Measurements from ENCODE around the gene NTF4. TPM values are rescaled to one million over a fixed set of nuclear protein-coding genes. Genes with fewer than 3 reads are reported as not detected.

Gene NTF4
- total RNA-seq, 1 experiment from 2014 or later, result not detected

- no peak for DNase-seq (ENCODE audit: low spot score)
Measured at GRCh38 chr19:49091391-49092038, 26.9 kb upstream of the NTF4 start.

DNA sequence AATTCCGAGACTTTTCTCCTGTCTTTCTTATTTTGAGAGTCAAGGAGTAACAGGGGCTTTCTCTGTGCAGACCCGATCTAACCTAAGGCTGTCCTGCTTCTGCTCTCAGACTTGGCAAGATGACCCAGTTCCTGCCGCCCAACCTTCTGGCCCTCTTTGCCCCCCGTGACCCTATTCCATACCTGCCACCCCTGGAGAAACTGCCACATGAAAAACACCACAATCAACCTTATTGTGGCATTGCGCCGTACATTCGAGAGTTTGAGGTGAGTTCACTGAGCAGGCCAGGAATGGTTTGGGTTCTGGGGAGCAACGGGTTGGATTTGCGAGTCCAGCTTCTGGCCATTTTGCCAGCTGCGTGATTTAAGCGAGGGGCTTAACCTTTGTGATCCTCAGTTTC is 21.7 kb upstream of the NTF4 start:
- DNase-seq (ENCODE audit: low spot score), result no peak

DNA sequence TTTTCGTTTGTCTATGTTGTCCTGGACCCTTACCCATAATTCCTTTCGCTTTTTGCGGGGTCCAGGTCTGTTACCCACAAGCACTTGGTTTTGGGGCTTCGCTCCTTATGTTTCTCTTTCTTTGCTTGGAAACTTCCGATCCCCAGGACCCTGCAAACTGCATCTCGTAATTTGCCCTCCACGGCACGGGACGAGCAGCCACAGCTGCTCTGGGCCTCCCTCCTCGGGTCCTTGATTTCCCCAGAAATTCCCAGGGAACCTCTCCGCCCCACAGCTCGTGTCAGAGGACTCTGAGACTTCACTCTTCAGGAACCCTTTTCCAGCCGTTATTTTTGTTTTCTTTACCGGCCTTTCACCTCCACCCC is 21.2 kb upstream of the NTF4 start:
- DNase-seq (ENCODE audit: low spot score), result no peak

DNA sequence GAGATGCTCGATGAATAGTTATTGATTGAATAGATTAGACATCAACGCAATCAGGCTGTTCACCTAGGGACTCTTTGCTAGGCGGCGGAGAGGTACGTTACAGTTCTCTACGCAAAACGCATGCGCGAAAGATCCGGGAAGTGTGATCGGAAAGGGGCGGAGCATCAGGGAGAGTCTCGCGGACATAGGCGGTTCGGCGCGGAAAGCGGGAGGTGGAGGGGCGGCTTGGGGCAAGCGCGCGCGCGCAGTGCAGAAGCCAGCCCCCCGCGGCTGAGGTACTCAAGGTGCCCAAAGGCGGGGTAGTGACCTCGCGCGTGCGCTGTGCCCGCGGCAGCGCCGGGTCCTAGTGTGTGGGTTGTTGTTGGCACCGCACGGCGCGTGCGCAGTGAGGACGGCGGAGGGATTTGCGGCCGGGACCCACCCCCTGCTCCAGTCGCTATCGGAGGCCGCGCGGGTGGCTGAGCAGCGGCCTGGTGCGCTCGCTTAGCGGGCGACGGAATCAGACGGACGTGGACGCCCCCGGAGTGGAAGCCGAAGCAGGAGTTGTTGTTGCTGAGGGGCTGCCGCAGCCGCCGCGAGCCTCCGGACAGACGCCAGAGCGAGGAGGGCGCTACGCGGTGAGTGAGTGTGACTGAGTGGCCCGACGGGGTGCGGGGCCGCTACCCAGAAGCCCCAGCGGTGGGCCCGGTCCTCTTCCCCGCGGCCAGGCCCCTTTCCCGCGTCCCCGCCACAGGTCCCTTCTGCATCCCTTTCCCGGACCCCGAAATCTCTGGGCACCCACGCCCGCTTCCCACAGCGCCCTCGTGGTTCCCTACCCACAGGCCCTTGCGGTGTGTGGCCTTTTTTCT is 20.6 kb upstream of the NTF4 start, which contains the start of gene SNRNP70:
SNRNP70 (plus strand) TSS at position 432 of the 848 bp plus-strand sequence. CDS start 964 bp downstream, outside the sequence.
- peak; percentile 92 for DNase-seq (ENCODE audit: low spot score)

- DNase-seq (ENCODE audit: low spot score), result no peak
Measured at GRCh38 chr19:49084206-49085019, 19.8 kb upstream of the NTF4 start.

DNA sequence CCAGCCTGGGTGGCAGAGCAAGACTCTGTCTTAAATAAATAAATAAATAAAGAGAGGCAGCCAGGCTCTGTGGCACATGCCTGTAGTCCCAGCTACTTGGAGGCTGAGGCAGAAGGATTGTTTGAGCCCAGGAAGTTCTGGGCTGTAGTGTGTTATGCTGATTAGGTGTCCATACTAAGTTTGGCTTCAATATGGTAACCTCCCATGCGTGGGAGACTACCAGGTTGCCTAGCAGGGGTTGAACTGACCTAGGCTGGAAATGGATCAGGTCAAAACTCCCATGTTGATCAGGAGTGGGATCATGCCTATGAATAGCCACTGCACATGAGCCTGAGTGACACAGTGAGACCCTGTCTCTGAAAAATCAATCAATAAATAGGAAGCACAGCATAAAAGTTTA is 16.7 kb upstream of the NTF4 start:
- DNase-seq (ENCODE audit: low spot score), result no peak

DNA sequence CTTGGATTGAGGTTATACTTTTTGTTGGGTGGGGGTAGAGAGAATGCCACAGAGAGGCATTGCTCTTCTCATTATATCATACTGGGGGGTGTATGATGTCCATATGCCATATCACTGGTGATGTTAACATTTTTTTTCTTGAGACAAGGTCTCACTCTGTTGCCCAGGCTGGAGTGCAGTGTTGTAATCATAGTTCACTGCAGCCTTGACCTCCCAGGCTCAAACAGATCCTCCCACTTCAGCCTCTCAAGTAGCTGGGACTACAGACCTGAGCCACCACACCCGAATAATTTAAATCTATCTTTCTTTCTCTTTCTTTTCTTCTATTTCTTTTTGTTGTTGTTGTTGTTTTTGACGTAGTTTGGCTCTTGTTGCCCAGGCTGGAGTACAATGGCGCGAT is 15.8 kb upstream of the NTF4 start:
- DNase-seq (ENCODE audit: low spot score), result no peak

- peak; percentile 33 for DNase-seq (ENCODE audit: low spot score)
Measured at GRCh38 chr19:49074869-49075268, 10.3 kb upstream of the NTF4 start.

DNA sequence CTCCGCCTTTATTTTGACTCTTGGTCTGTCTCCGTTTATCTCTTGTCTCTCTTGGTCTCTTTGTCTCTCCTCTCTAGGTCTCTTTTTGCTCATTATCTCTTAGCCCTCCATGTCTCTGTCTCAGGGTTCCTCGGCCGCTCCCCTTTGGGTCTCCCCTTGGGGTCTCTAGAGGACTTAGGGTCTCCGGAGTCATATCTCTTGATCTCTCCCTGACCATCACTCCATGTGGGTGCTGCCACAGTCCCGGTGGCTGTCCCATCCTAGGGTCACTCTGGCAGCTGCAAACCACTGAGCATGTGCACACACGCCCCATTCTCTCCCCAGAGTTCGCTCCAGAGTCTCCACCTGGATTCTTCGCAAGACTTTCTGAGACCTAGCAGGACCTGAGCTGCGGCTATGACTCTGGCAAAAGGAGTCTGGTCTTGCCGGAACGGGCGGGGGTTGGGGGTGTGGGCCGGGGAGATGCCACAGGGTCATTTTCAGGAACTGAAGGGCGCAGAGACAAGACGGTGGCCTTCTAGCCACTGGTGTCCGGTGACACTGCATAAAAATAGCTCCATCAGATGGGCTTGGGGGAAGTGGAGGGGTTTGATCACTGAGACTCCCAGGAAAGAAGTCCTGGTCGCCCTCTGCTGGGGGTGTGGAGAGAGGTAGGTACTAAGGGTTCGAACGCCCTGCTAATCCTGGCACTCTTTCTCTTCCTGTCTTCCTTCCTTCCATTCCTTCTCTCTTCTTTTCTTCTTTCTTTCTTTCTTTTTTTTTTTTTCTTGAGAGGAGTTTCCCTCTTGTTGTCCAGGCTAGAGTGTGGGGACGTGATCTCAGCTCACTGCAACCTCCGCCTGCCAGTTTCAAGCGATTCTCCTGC is 9.1 kb upstream of the NTF4 start:
- no peak for DNase-seq (ENCODE audit: low spot score)

- DNase-seq (ENCODE audit: low spot score), result no peak
Measured at GRCh38 chr19:49071860-49072547, 7.4 kb upstream of the NTF4 start.

- no peak for DNase-seq (ENCODE audit: low spot score)
Measured at GRCh38 chr19:49070416-49070815, 5.8 kb upstream of the NTF4 start.

GRCh38 chr19:49069026-49069425 is 4.4 kb upstream of the NTF4 start:
- DNase-seq (ENCODE audit: low spot score), result no peak

- DNase-seq (ENCODE audit: low spot score), result no peak
Measured at GRCh38 chr19:49067554-49067953, 2.9 kb upstream of the NTF4 start.

DNA sequence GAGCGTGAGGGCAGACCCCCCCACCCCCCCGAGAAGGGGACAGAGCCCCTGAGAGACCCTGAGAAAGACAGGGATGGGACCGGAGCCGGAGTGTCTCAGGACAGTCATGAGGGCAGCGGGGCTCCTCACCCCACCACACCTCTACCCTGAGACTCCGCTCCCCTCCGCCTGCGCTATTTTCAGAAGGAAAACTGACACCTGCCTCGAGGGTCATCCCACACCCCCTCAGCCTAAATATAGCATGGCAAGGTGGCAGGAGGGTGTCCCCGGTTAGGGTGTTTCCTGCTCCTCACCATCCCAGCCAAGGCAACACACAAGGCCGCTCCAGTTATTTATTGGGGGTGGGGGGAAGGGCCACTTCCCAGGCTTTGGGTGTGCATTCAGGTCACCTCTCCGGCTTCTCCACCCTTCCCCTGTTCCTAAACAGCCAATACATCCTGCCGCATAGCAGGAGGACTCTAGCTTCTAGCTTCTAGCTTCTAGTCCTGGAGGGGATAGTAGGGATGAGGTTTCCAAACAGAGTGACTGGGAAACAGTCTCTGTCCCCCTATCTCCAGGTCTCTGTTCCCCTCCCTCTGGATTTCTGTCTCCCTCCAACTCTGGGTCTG is 1.4 kb upstream of the NTF4 start:
- no peak for DNase-seq (ENCODE audit: low spot score)

DNA sequence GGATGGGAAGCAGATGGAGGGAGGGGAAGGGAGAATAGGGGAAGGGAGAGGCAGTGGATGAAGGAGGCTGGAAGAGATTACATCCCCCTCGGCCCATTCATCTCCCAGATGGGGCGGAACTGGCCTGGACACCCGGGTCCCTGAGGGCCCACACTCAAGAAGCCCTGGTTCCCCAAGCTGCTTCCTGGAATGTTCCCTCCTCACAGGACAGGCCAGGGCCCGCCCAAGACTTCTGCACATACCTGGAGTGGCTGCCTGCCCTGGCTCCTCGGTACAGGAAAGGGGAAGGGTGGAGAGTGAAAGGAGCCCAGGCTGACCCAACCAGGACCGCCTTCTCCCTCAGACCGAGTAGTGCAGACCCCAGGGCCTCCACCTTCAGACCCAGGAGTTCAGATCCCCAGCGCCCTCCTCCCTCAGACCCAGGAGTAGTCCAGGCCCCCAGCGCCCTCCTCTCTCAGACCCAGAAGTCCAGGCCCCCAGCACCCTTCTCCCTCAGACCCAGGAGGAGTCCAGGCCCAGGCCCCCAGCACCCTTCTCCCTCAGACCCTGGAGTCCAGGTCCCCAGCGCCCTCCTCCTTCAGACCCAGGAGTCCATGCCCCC is 489 bp downstream of the NTF4 start:
- DNase-seq (ENCODE audit: low spot score), result no peak

DNA sequence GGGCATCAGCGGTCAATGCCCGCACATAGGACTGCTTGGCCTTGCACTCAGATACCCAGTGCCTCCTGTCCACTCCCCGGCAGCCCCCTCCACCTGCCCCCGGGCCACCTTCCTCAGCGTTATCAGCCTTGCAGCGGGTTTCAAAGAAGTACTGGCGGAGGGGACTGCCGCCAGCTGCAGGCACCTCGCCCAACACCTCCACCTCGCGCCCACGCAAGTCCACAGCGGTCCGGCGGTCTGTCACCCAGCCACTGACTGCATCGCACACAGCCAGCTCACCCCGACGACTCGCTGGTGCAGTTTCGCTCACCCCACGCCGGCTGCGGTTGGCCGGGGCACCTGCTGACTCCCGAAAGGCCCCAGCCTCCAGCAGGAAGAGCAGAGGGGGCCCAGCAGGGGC is 3.2 kb downstream of the NTF4 start:
- DNase-seq (ENCODE audit: low spot score), result no peak

GRCh38 chr19:49061000-49061399 is 3.6 kb downstream of the NTF4 start:
- no peak for DNase-seq (ENCODE audit: low spot score)

DNA sequence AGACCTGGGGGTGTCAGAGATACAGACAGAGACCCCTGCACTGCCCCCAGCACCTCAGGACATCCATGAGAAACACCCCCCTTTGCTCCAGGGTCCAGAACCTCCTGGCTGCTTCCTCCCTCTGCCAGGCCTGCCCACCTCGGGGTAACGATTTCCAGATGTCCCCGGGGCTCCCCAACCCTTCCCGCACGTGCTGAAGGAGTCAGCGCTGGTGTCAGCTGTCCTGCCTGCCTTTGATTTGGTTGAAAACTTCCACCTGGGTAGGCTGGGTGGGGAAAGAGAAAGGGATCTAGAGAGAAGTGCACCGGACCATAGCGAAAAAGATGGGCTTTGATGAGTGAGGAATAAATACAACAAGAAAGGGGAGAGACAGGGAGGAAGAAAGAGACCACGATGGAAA is 5.6 kb downstream of the NTF4 start:
- no peak for DNase-seq (ENCODE audit: low spot score)

- DNase-seq (ENCODE audit: low spot score), result peak; percentile 6
Measured at GRCh38 chr19:49058562-49058961, 6.1 kb downstream of the NTF4 start.

- peak; percentile 52 for DNase-seq (ENCODE audit: low spot score)
Measured at GRCh38 chr19:49057636-49058234, 6.9 kb downstream of the NTF4 start, which contains the start of gene CGB7. CGB7 (minus strand) TSS chr19:49057749; CDS start chr19:49055375, 2,374 bp downstream.

All from A172 (cell line).